Astrocyte (in vitro differentiated cells and primary cell): ENCODE measurements around the gene BCHE.

Experiments used
- EZH2 ChIP-seq: IDR thresholded peaks from 2 replicates; pipeline ENCODE4 v1.6.1; 2012; ENCODE audit warnings: mild to moderate bottlenecking, low read length, inconsistent platforms; ENCODE audit not compliant: insufficient read depth
- TF ChIP-seq, protein P1 (sequence below): IDR thresholded peaks from 2 replicates; pipeline ENCODE4 v1.5.1; 2011; ENCODE audit warnings: low read depth, mild to moderate bottlenecking, inconsistent platforms, low read length, moderate library complexity; ENCODE audit not compliant: insufficient read depth

- TF ChIP-seq, protein P1, sequence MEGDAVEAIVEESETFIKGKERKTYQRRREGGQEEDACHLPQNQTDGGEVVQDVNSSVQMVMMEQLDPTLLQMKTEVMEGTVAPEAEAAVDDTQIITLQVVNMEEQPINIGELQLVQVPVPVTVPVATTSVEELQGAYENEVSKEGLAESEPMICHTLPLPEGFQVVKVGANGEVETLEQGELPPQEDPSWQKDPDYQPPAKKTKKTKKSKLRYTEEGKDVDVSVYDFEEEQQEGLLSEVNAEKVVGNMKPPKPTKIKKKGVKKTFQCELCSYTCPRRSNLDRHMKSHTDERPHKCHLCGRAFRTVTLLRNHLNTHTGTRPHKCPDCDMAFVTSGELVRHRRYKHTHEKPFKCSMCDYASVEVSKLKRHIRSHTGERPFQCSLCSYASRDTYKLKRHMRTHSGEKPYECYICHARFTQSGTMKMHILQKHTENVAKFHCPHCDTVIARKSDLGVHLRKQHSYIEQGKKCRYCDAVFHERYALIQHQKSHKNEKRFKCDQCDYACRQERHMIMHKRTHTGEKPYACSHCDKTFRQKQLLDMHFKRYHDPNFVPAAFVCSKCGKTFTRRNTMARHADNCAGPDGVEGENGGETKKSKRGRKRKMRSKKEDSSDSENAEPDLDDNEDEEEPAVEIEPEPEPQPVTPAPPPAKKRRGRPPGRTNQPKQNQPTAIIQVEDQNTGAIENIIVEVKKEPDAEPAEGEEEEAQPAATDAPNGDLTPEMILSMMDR, result no peak
- no peak for TF ChIP-seq EZH2
These were observed 53.8 kb downstream of the BCHE start for GRCh38 chr3:165783383-165783782.
